ENCODE measurements around the gene C1orf210. TPM values are rescaled to one million over a fixed set of nuclear protein-coding genes. Genes with fewer than 3 reads are reported as not detected.

The C1orf210 gene
- total RNA-seq, 2 experiments from 2014 or later, result not detected

GRCh38 chr1:43273708-43274107 is 11.7 kb downstream of the C1orf210 start:
- no peak overlapping the region for H3K4me3 Mint-ChIP-seq
- CTCF ChIA-PET, result no interaction called here

DNA sequence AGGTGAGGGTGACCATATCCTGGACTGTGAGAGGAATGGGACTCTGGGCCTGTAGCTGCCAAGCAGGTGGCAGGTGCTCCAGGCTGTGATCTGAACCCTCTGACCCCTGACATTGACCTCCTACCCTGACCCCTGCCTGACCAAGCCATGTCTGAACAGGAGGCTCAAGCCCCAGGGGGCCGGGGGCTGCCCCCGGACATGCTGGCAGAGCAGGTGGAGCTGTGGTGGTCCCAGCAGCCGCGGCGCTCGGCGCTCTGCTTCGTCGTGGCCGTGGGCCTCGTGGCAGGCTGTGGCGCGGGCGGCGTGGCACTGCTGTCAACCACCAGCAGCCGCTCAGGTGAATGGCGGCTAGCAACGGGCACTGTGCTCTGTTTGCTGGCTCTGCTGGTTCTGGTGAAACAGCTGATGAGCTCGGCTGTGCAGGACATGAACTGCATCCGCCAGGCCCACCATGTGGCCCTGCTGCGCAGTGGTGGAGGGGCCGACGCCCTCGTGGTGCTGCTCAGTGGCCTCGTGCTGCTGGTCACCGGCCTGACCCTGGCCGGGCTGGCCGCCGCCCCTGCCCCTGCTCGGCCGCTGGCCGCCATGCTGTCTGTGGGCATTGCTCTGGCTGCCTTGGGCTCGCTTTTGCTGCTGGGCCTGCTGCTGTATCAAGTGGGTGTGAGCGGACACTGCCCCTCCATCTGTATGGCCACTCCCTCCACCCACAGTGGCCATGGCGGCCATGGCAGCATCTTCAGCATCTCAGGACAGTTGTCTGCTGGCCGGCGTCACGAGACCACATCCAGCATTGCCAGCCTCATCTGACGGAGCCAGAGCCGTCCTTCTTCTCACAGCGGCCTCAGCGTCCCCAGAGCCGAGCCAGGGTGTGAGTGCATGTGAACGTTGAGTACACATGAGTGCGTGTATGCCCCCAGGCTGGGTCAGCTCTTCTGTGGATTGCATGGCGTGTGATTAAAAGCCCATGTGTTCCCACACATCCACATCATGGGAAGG is 12.5 kb downstream of the C1orf210 start:
- Mint-ChIP-seq H3K9me3 (peaks cover 4% of the 10 kb centered on the region), H3K27ac (no peak overlapping the region), H3K36me3 (ENCODE audit: low read depth) (peaks cover 2% of the 10 kb centered on the region), H3K4me1 (ENCODE audit: low read depth) (peaks cover 28% of the 10 kb centered on the region), H3K4me3 (no peak overlapping the region), H3K27me3 (ENCODE audit: low read depth) (peaks cover 3% of the 10 kb centered on the region)
- no peak for DNase-seq
- intact Hi-C loops (cut with micrococcal nuclease), result loop anchor here (5.0 kb wide), 1 partner anchor 379 kb away; the partner anchor contains the start of gene KDM4A
- CTCF ChIA-PET, result no interaction called here

More at GRCh38 chr1:43273708-43274107, 11.7 kb downstream of the C1orf210 start:
- H3K27me3 Mint-ChIP-seq (ENCODE audit: low read depth), result peaks cover 3% of the 10 kb centered on the region
- peaks cover 2% of the 10 kb centered on the region for H3K36me3 Mint-ChIP-seq (ENCODE audit: low read depth)
- DNase-seq, result no peak
- peaks cover 28% of the 10 kb centered on the region for H3K4me1 Mint-ChIP-seq (ENCODE audit: low read depth)
- intact Hi-C loops (cut with micrococcal nuclease), result loop anchor here (5.0 kb wide), 1 partner anchor 379 kb away; the partner anchor contains the start of gene KDM4A
- peaks cover 4% of the 10 kb centered on the region for H3K9me3 Mint-ChIP-seq
- no peak overlapping the region for H3K27ac Mint-ChIP-seq

DNA sequence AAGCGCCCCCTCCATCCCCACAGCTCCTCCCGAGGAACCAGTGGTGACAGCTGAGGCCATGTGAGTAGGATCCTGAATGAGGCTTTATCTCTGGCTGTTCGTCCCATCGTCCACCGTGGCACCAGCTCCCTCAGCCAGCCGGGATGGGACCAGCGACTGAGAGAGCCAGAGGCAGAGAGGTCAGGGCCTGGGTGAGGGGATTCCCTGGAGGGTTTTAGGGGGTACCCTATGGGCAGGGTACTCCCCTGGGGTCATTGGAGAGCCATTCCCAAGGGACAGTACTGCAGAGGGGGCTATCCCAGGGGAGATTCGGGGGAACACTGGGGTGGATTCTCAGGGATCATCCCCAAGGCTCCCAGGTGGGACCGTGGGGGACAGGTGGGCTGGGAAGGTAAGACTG is 13.2 kb downstream of the C1orf210 start:
- CTCF ChIA-PET, result no interaction called here
- Mint-ChIP-seq H3K9me3 (peaks cover 4% of the 10 kb centered on the region), H3K27ac (no peak overlapping the region), H3K4me1 (ENCODE audit: low read depth) (peaks cover 28% of the 10 kb centered on the region), H3K4me3 (no peak overlapping the region), H3K27me3 (ENCODE audit: low read depth) (peaks cover 3% of the 10 kb centered on the region), H3K36me3 (ENCODE audit: low read depth) (peaks cover 2% of the 10 kb centered on the region)
- intact Hi-C loops (cut with micrococcal nuclease), result loop anchor here (5.0 kb wide), 1 partner anchor 380 kb away; the partner anchor contains the start of gene KDM4A
- DNase-seq, result no peak

- DNase-seq, result no peak
- Mint-ChIP-seq H3K36me3 (ENCODE audit: low read depth) (peaks cover 2% of the 10 kb centered on the region), H3K9me3 (peaks cover 4% of the 10 kb centered on the region), H3K27ac (no peak overlapping the region), H3K4me1 (ENCODE audit: low read depth) (peaks cover 28% of the 10 kb centered on the region), H3K27me3 (ENCODE audit: low read depth) (peaks cover 3% of the 10 kb centered on the region), H3K4me3 (no peak overlapping the region)
- intact Hi-C loops (cut with micrococcal nuclease), result loop anchor here (5.0 kb wide), 1 partner anchor 381 kb away; the partner anchor contains the start of gene KDM4A
- CTCF ChIA-PET, result no interaction called here
Observed at GRCh38 chr1:43271186-43272118, 13.9 kb downstream of the C1orf210 start.

- intact Hi-C loops (cut with micrococcal nuclease), result loop anchor here (5.0 kb wide), 1 partner anchor 382 kb away; the partner anchor contains the start of gene KDM4A
- no peak overlapping the region for H3K27ac Mint-ChIP-seq
- H3K4me1 Mint-ChIP-seq (ENCODE audit: low read depth), result peaks cover 28% of the 10 kb centered on the region
- DNase-seq, result peak; percentile 35
- CTCF ChIA-PET, result no interaction called here
- peak overlapping the region; percentile 40 for H3K4me3 Mint-ChIP-seq
- peaks cover 4% of the 10 kb centered on the region for H3K9me3 Mint-ChIP-seq
- H3K36me3 Mint-ChIP-seq (ENCODE audit: low read depth), result peaks cover 2% of the 10 kb centered on the region
- H3K27me3 Mint-ChIP-seq (ENCODE audit: low read depth), result peaks cover 5% of the 10 kb centered on the region
Observed at GRCh38 chr1:43270421-43271095, 14.8 kb downstream of the C1orf210 start.

GRCh38 chr1:43269627-43270375 is 15.6 kb downstream of the C1orf210 start, which contains the start of gene TMEM125:
Gene TMEM125 (plus strand): TSS chr1:43269983. CDS start chr1:43272723, 2,740 bp downstream.
- Mint-ChIP-seq H3K36me3 (ENCODE audit: low read depth) (peaks cover 2% of the 10 kb centered on the region), H3K27ac (no peak within 1 kb of the TSS), H3K4me3 (peak within 1 kb of the TSS; percentile 40), H3K4me1 (ENCODE audit: low read depth) (peaks cover 24% of the 10 kb centered on the region), H3K27me3 (ENCODE audit: low read depth) (peaks cover 5% of the 10 kb centered on the region), H3K9me3 (peaks cover 2% of the 10 kb centered on the region)
- CTCF ChIA-PET, result no interaction called here
- intact Hi-C loops (cut with micrococcal nuclease), result loop anchor here (5.0 kb wide), 1 partner anchor 382 kb away; the partner anchor contains the start of gene KDM4A
- no peak for DNase-seq

DNA sequence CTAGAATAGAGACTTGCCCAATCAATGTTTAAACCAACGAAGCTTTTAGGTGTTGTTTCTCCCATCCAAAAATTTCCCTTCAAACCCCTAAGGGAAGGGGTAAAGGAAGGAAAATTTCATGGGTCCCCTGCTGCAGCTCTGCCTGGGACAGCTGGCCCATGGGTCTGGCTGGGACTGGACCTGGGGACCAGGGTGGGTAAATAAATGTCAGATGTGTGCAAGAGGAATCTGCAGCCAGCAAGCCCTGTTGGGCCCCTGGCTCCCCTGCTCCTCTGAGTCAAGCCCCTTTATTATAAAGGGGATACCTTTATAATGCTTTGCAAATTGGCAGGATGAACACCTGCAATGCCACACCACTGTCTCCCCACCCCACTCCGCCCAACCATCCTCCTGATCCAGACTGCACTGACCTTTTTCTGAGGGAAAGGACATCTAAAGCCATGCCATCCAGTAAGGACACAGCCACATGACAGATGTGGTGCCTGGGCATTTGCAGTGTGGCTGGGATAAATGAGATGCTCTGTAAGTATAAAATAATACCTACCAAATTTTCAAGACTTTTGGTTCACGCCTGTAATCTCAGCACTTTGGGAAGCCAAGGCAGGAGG is 17.5 kb downstream of the C1orf210 start:
- Mint-ChIP-seq H3K4me1 (ENCODE audit: low read depth) (peaks cover 15% of the 10 kb centered on the region), H3K27ac (no peak overlapping the region), H3K36me3 (ENCODE audit: low read depth) (no peaks in the 10 kb centered on the region), H3K27me3 (ENCODE audit: low read depth) (peaks cover 8% of the 10 kb centered on the region), H3K9me3 (peaks cover 5% of the 10 kb centered on the region), H3K4me3 (no peak overlapping the region)
- intact Hi-C loops (cut with micrococcal nuclease), result no loop called here
- CTCF ChIA-PET, result no interaction called here
- DNase-seq, result no peak

GRCh38 chr1:43267291-43267805 is 18.0 kb downstream of the C1orf210 start:
- intact Hi-C loops (cut with micrococcal nuclease), result no loop called here
- H3K4me3 Mint-ChIP-seq, result no peak overlapping the region
- H3K4me1 Mint-ChIP-seq (ENCODE audit: low read depth), result peaks cover 15% of the 10 kb centered on the region
- peaks cover 2% of the 10 kb centered on the region for H3K36me3 Mint-ChIP-seq (ENCODE audit: low read depth)
- H3K27ac Mint-ChIP-seq, result no peak overlapping the region
- CTCF ChIA-PET, result no interaction called here
- no peak for DNase-seq
- H3K27me3 Mint-ChIP-seq (ENCODE audit: low read depth), result peaks cover 8% of the 10 kb centered on the region
- H3K9me3 Mint-ChIP-seq, result peaks cover 9% of the 10 kb centered on the region

DNA sequence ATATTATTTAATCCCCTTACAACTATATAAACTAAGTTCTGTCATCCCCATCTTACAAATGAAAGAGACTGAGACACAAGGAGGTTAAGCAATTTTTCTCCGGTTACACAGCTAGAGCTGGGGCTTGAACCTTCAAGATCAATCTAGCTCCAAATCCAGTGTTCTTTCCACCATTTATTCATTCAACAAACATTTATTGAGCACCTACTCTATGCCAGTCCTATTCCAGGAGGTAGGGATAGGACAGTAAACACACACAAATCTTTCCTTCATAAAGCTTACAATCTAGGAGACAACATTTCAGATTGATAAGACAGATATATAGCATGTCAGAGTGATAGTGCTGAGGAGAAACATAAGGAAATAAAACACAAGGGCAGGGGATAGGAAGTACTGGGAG is 18.5 kb downstream of the C1orf210 start:
- Mint-ChIP-seq H3K4me3 (no peak overlapping the region), H3K9me3 (peaks cover 9% of the 10 kb centered on the region), H3K27ac (no peak overlapping the region), H3K27me3 (ENCODE audit: low read depth) (peaks cover 8% of the 10 kb centered on the region), H3K36me3 (ENCODE audit: low read depth) (peaks cover 2% of the 10 kb centered on the region), H3K4me1 (ENCODE audit: low read depth) (peaks cover 15% of the 10 kb centered on the region)
- CTCF ChIA-PET, result no interaction called here
- intact Hi-C loops (cut with micrococcal nuclease), result no loop called here
- no peak for DNase-seq

DNA sequence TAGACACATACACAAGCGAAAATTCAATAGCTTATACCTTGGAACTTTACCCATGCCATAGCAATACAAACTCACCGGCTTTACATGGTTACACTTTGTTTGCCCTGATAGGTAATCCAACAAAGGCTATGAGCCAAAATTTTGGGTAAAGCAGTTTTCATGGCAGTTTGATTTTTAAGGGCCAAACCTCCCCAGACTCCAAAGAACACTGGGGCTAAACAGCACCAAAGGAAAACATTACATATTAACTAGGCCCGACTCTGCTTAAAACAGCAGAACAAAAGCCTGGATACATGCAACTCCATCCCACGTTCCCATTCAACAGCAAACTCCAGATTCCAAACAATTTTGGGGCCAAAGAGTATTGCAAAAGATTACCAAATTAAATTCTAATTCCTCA is 19.9 kb downstream of the C1orf210 start:
- Mint-ChIP-seq H3K27ac (no peak overlapping the region), H3K9me3 (peaks cover 9% of the 10 kb centered on the region), H3K36me3 (ENCODE audit: low read depth) (peaks cover 2% of the 10 kb centered on the region), H3K4me3 (no peak overlapping the region), H3K4me1 (ENCODE audit: low read depth) (peaks cover 4% of the 10 kb centered on the region), H3K27me3 (ENCODE audit: low read depth) (peaks cover 4% of the 10 kb centered on the region)
- intact Hi-C loops (cut with micrococcal nuclease), result no loop called here
- CTCF ChIA-PET, result interaction anchor here (0.6 kb wide), 1 partner anchor 366 kb away, joined by 4 read pairs; no protein-coding TSS in a partner anchor
- DNase-seq, result no peak
